H9 (cell line): Measurements from ENCODE around the gene UBE2D3. TPM values are rescaled to one million over a fixed set of nuclear protein-coding genes. Genes with fewer than 3 reads are reported as not detected.

ENCODE experiments used
- DNase-seq: peaks from one replicate; pipeline ENCODE4 v3.0.0-alpha.2; 2017
- H2AFZ ChIP-seq: one replicate; pipeline ENCODE4 v1.6.1; 2013; ENCODE audit warnings: mild to moderate bottlenecking, low read length, control low read depth, moderate library complexity
- H2AK5ac ChIP-seq: 2 replicates; pipeline ENCODE4 v1.6.1; 2013; ENCODE audit warnings: low read length, control low read depth, mixed read lengths; ENCODE audit not compliant: insufficient read length
- H2BK120ac ChIP-seq: one replicate; pipeline ENCODE4 v1.6.1; 2013; ENCODE audit warnings: low read depth, mild to moderate bottlenecking, low read length, control low read depth, inconsistent platforms; ENCODE audit not compliant: poor library complexity, severe bottlenecking
- H2BK12ac ChIP-seq: 2 replicates; pipeline ENCODE4 v1.6.1; 2013; ENCODE audit warnings: low read length, control low read depth, mixed read lengths, low read depth; ENCODE audit not compliant: insufficient read length
- H2BK15ac ChIP-seq: 2 replicates; pipeline ENCODE4 v1.6.1; 2013; ENCODE audit warnings: low read depth, low read length, control low read depth
- H2BK20ac ChIP-seq: one replicate; pipeline ENCODE4 v1.6.1; 2013; ENCODE audit warnings: low read depth, mild to moderate bottlenecking, low read length, control low read depth, inconsistent platforms; ENCODE audit not compliant: poor library complexity, severe bottlenecking
- H2BK5ac ChIP-seq: 2 replicates; pipeline ENCODE4 v1.6.1; 2013; ENCODE audit warnings: low read length, control low read depth, mixed read lengths; ENCODE audit not compliant: insufficient read length
- H3K14ac ChIP-seq: 2 replicates; pipeline ENCODE4 v1.6.1; 2013; ENCODE audit warnings: low read length, control low read depth; ENCODE audit not compliant: insufficient read depth
- H3K18ac ChIP-seq: 2 replicates; pipeline ENCODE4 v1.6.1; 2013; ENCODE audit warnings: low read depth, mild to moderate bottlenecking, mixed read lengths, low read length, control low read depth; ENCODE audit not compliant: insufficient read length
- H3K23ac ChIP-seq: 2 replicates; pipeline ENCODE4 v1.6.1; 2013; ENCODE audit warnings: low read length, control low read depth, mixed read lengths, low read depth; ENCODE audit not compliant: insufficient read length
- H3K23me2 ChIP-seq: 2 replicates; pipeline ENCODE4 v1.6.1; 2013; ENCODE audit warnings: low read depth, mild to moderate bottlenecking, mixed read lengths, low read length, control low read depth; ENCODE audit not compliant: insufficient read length, poor library complexity, severe bottlenecking
- H3K27ac ChIP-seq: 2 replicates; pipeline ENCODE4 v1.5.1; 2013; ENCODE audit warnings: low read length, control low read depth, mixed read lengths, low read depth; ENCODE audit not compliant: insufficient read length
- H3K27me3 ChIP-seq: 2 replicates; pipeline ENCODE4 v1.6.1; 2013; ENCODE audit warnings: low read length, control low read depth, inconsistent platforms; ENCODE audit not compliant: insufficient read depth
- H3K4ac ChIP-seq: 2 replicates; pipeline ENCODE4 v1.6.1; 2013; ENCODE audit warnings: low read depth, mild to moderate bottlenecking, control low read depth, inconsistent platforms, low read length, moderate library complexity
- H3K4me1 ChIP-seq: 2 replicates; pipeline ENCODE4 v1.6.1; 2013; ENCODE audit warnings: low read length, control low read depth, inconsistent platforms; ENCODE audit not compliant: insufficient read depth
- H3K4me2 ChIP-seq: 2 replicates; pipeline ENCODE4 v1.6.1; 2013; ENCODE audit warnings: low read length, control low read depth, mixed read lengths; ENCODE audit not compliant: insufficient read length, insufficient read depth
- H3K56ac ChIP-seq: 2 replicates; pipeline ENCODE4 v1.6.1; 2013; ENCODE audit warnings: low read depth, mild to moderate bottlenecking, mixed read lengths, low read length, control low read depth; ENCODE audit not compliant: insufficient read length
- H3K79me1 ChIP-seq: 2 replicates; pipeline ENCODE4 v1.6.1; 2013; ENCODE audit warnings: low read depth, mild to moderate bottlenecking, moderate library complexity, low read length, control low read depth, inconsistent platforms; ENCODE audit not compliant: insufficient read depth, poor library complexity, severe bottlenecking
- H3K79me2 ChIP-seq: 2 replicates; pipeline ENCODE4 v1.6.1; 2013; ENCODE audit warnings: low read length, control low read depth, inconsistent platforms; ENCODE audit not compliant: insufficient read depth
- H3K9ac ChIP-seq: 2 replicates; pipeline ENCODE4 v1.6.1; 2013; ENCODE audit warnings: low read length, control low read depth, mixed read lengths; ENCODE audit not compliant: insufficient read length; ENCODE audit errors: extremely low read depth
- H3K9me3 ChIP-seq: one replicate; pipeline ENCODE4 v1.6.1; 2013; ENCODE audit warnings: low read depth, low read length, inconsistent platforms; ENCODE audit not compliant: control insufficient read depth
- H3T11ph ChIP-seq: one replicate; pipeline ENCODE4 v1.6.1; 2013; ENCODE audit warnings: mild to moderate bottlenecking, low read length, control low read depth, inconsistent platforms
- H4K20me1 ChIP-seq: one replicate; pipeline ENCODE4 v1.6.1; 2013; ENCODE audit not compliant: control insufficient read depth, insufficient read length, insufficient read depth
- H4K5ac ChIP-seq: 2 replicates; pipeline ENCODE4 v1.6.1; 2013; ENCODE audit warnings: low read depth, mild to moderate bottlenecking, mixed read lengths, low read length, control low read depth; ENCODE audit not compliant: insufficient read length
- H4K8ac ChIP-seq: replicated peaks from 2 replicates; pipeline ENCODE4 v1.6.1; 2013; ENCODE audit warnings: low read length, control low read depth, mixed read lengths, low read depth; ENCODE audit not compliant: insufficient read length
- H4K91ac ChIP-seq: 2 replicates; pipeline ENCODE4 v1.6.1; 2013; ENCODE audit warnings: low read depth, mild to moderate bottlenecking, moderate library complexity, mixed read lengths, low read length, control low read depth; ENCODE audit not compliant: insufficient read length
- H3K27ac Mint-ChIP-seq, 3 experiments: 2 replicates in 2 of 3; 3 replicates in 1 of 3; pipeline ENCODE4 v1.8.0; 2020 to 2021; ENCODE audit warnings: mixed read lengths in 3 of 3, mild to moderate bottlenecking in 1 of 3, moderate library complexity in 1 of 3
- H3K27me3 Mint-ChIP-seq: 2 replicates; pipeline ENCODE4 v1.8.0; 2021; ENCODE audit warnings: low read depth, mild to moderate bottlenecking, moderate library complexity, mixed read lengths
- H3K36me3 Mint-ChIP-seq, 3 experiments: 2 replicates in 2 of 3; 3 replicates in 1 of 3; pipeline ENCODE4 v1.8.0; 2020 to 2021; ENCODE audit warnings: low read depth in 3 of 3, mixed read lengths in 3 of 3; ENCODE audit not compliant: insufficient read depth in 1 of 3
- H3K4me1 Mint-ChIP-seq, 2 experiments: 2 replicates each; pipeline ENCODE4 v1.8.0; 2020; ENCODE audit warnings: mixed read lengths in 2 of 2
- H3K4me3 Mint-ChIP-seq, 2 experiments: 2 replicates in 1 of 2; 3 replicates in 1 of 2; pipeline ENCODE4 v1.8.0; 2020 to 2021; ENCODE audit warnings: mild to moderate bottlenecking in 2 of 2, mixed read lengths in 2 of 2, moderate library complexity in 1 of 2
- H3K9me3 Mint-ChIP-seq, 2 experiments: 2 replicates in 1 of 2; 3 replicates in 1 of 2; pipeline ENCODE4 v1.8.0; 2020; ENCODE audit warnings: mild to moderate bottlenecking in 2 of 2, mixed read lengths in 2 of 2, moderate library complexity in 1 of 2
- CTCF ChIP-seq: fragments of 200-600 bp; sonication (generic); conservative IDR thresholded peaks from 3 replicates; pipeline ENCODE4 v1.8.0; 2021; ENCODE audit warnings: antibody characterized with exemption, mild to moderate bottlenecking
- WGBS: extraction: QIAGEN DNeasy Blood & Tissue Kit; methylation state at CpG from one replicate; pipeline ENCODE4 v1.1.7; 2013; ENCODE audit warnings: missing lambda C conversion rate, low lambda C conversion rate, mixed read lengths; ENCODE audit not compliant: insufficient read length; ENCODE audit errors: extremely low coverage; 5-methylcytosine and 5-hydroxymethylcytosine counted together
- total RNA-seq: library from RNA; stranded (reverse); gene quantifications from 2 replicates; pipeline ENCODE4 v1.2.1, GENCODE V29; 2021

The UBE2D3 gene
- total RNA-seq, 1 experiment from 2014 or later = 378 TPM

- Histone ChIP-seq H3K4me1 (no peaks in the 10 kb centered on the region), H3K79me1 (no peaks in the 10 kb centered on the region), H2BK12ac (no peak overlapping the region), H2BK15ac (no peak overlapping the region), H2BK20ac (no peak overlapping the region), H3K4ac (no peak overlapping the region), H2AK5ac (no peak overlapping the region), H4K91ac (no peak overlapping the region), H4K20me1 (no peaks in the 10 kb centered on the region), H3K9me3 (peaks cover 5% of the 10 kb centered on the region), H2BK120ac (no peak overlapping the region), H3K4me2 (no peak overlapping the region), H3K23ac (no peak overlapping the region), H3K56ac (no peak overlapping the region), H3K9ac (no peak overlapping the region), H4K5ac (no peak overlapping the region), H3K27ac (no peak overlapping the region), H3K18ac (no peak overlapping the region), H4K8ac (no peak overlapping the region), H3K79me2 (peaks cover 3% of the 10 kb centered on the region; the same call in 1 of the 2 replicates), H3K14ac (no peak overlapping the region), H3K23me2 (peaks cover 7% of the 10 kb centered on the region), H3T11ph (no peak overlapping the region), H2AFZ (no peak overlapping the region), H2BK5ac (no peak overlapping the region), H3K27me3 (no peaks in the 10 kb centered on the region)
- TF ChIP-seq CTCF = no peak
- H3K27ac Mint-ChIP-seq = peak overlapping the region in 2 of 3 experiments; percentile 4 to 21; a peak in 2 of 7 replicates
- H3K27me3 Mint-ChIP-seq = no peaks in the 10 kb centered on the region
- peaks cover 9 to 18% of the 10 kb centered on the region in 2 experiments for H3K9me3 Mint-ChIP-seq
- H3K4me3 Mint-ChIP-seq = no peak overlapping the region
- peaks cover 27 to 38% of the 10 kb centered on the region in 2 experiments for H3K4me1 Mint-ChIP-seq
- no CpG with 5 or more reads among the region's 2 CpGs for WGBS
- no peak for DNase-seq
- peaks cover 42 to 46% (median 45%) of the 10 kb centered on the region in 3 experiments for H3K36me3 Mint-ChIP-seq
These were observed 44.4 kb upstream of the UBE2D3 start for GRCh38 chr4:102871772-102872171.
